HG03342 (cell line): ENCODE measurements around the gene LGR6.
"Not testable (repeated sequence)": the region's sequence is repeated elsewhere in the genome, so short reads cannot be mapped to it uniquely, and the experiment has no call there.

Source experiments
- ATAC-seq: cut with Tn5 transposase; IDR thresholded peaks from one replicate; pipeline ENCODE4 v1.9.1; 2021; ENCODE audit warnings: mild to moderate bottlenecking, moderate library complexity; ENCODE audit not compliant: unreplicated experiment

LGR6 gene

GRCh38 chr1:202254454-202255252 lies 61.1 kb downstream of the LGR6 start:
- ATAC-seq: no peak

- ATAC-seq: no peak
Measured at GRCh38 chr1:202255343-202255742, 61.7 kb downstream of the LGR6 start.

- no peak for ATAC-seq
Measured at GRCh38 chr1:202259705-202260104, 66.1 kb downstream of the LGR6 start.

GRCh38 chr1:202261209-202261958 lies 67.8 kb downstream of the LGR6 start:
- ATAC-seq: not testable (repeated sequence)

GRCh38 chr1:202263628-202264027 lies 70.0 kb downstream of the LGR6 start:
- ATAC-seq: no peak

GRCh38 chr1:202264300-202264699 lies 70.7 kb downstream of the LGR6 start:
- no peak for ATAC-seq

- no peak for ATAC-seq
Measured at GRCh38 chr1:202264726-202265125, 71.1 kb downstream of the LGR6 start.

- ATAC-seq: no peak
Measured at GRCh38 chr1:202266061-202266765, 72.6 kb downstream of the LGR6 start.

GRCh38 chr1:202268032-202268431 lies 74.4 kb downstream of the LGR6 start:
- no peak for ATAC-seq

GRCh38 chr1:202268817-202269216 lies 75.2 kb downstream of the LGR6 start:
- no peak for ATAC-seq

GRCh38 chr1:202270871-202271326 lies 77.3 kb downstream of the LGR6 start:
- ATAC-seq: no peak

GRCh38 chr1:202272103-202272845 lies 78.7 kb downstream of the LGR6 start:
- no peak for ATAC-seq

GRCh38 chr1:202274611-202275010 lies 81.0 kb downstream of the LGR6 start:
- ATAC-seq: no peak

GRCh38 chr1:202275061-202275770 lies 81.6 kb downstream of the LGR6 start:
- ATAC-seq: no peak

GRCh38 chr1:202276081-202276715 lies 82.6 kb downstream of the LGR6 start:
- ATAC-seq: no peak

- no peak for ATAC-seq
Measured at GRCh38 chr1:202276920-202277319, 83.3 kb downstream of the LGR6 start.

- no peak for ATAC-seq
Measured at GRCh38 chr1:202278751-202279150, 85.2 kb downstream of the LGR6 start.

- ATAC-seq: no peak
Measured at GRCh38 chr1:202279806-202280205, 86.2 kb downstream of the LGR6 start.

- ATAC-seq: no peak
Measured at GRCh38 chr1:202280595-202280994, 87.0 kb downstream of the LGR6 start.
